GM12878 (cell line): ENCODE data around the gene CHMP1A. TPM values are rescaled to one million over a fixed set of nuclear protein-coding genes. Genes with fewer than 3 reads are reported as not detected.
A peak's percentile ranks its signal among the peaks of the same experiment; 100 is the strongest.
"Not testable (repeated sequence)": the region's sequence is repeated elsewhere in the genome, so short reads cannot be mapped to it uniquely, and the experiment has no call there.

Source experiments
- ATAC-seq: fragments of 200-7000 bp; cut with Tn5 transposase; 3 replicates; pipeline ENCODE4 v1.9.1; 2020; ENCODE audit warnings: mild to moderate bottlenecking, moderate library complexity
- BruUV-seq: library from RNA; stranded (reverse); fragments of 400-500 nt; replicated peaks from 2 replicates; lab custom pipeline; 2021; lab: Mats Ljungman, UMichigan
- CTCF ChIA-PET: fragments of 300-600 bp; sonication (Branson Sonifier 250); formaldehyde crosslinking; extraction: SDS; loops from one replicate; lab custom pipeline; 2021; ENCODE audit warnings: inconsistent platforms; lab: Yijun Ruan, JAX
- POLR2A ChIA-PET: fragments of 350-600 bp; formaldehyde crosslinking; extraction: SDS; loops from one replicate; lab custom pipeline; 2021; ENCODE audit warnings: inconsistent platforms; lab: Charles Lee
- RAD21 ChIA-PET: fragments of 300-600 bp; sonication (Branson Sonifier 250); formaldehyde crosslinking; loops from one replicate; lab custom pipeline; 2023; ENCODE audit warnings: antibody characterized with exemption; ENCODE audit not compliant: unreplicated experiment; lab: Charles Lee
- SMC1A ChIA-PET: fragments of 300-600 bp; sonication (Branson Sonifier 250); formaldehyde crosslinking; loops from one replicate; lab custom pipeline; 2023; ENCODE audit not compliant: unreplicated experiment, uncharacterized antibody; lab: Charles Lee
- DNase-seq: peaks from one replicate; pipeline ENCODE4 v3.0.0-alpha.2; 2011; ENCODE audit warnings: low read depth, low spot score
- FAIRE-seq: peaks from 3 replicates; lab custom pipeline; 2011; peaks lifted over from hg19 to GRCh38; lab: Jason Lieb, UNC
- H2AFZ ChIP-seq: 2 replicates; pipeline ENCODE4 v1.6.0; 2011; ENCODE audit warnings: low read depth, low read length, control low read depth; ENCODE audit not compliant: control insufficient read depth
- H3K27ac ChIP-seq: 2 replicates; pipeline ENCODE4 v1.5.1; 2011; ENCODE audit warnings: control low read depth; ENCODE audit not compliant: control insufficient read depth, insufficient read depth
- H3K27me3 ChIP-seq, 2 experiments: replicated peaks in 1 of 2; 2 replicates each; pipeline versions ENCODE4 v1.6.0 to v1.6.1; 2011; ENCODE audit warnings: low read length in 1 of 2; ENCODE audit not compliant: control insufficient read depth in 2 of 2, insufficient read depth in 2 of 2
- H3K36me3 ChIP-seq, 2 experiments: 2 replicates each; pipeline ENCODE4 v1.5.1; 2011; ENCODE audit warnings: low read length in 1 of 2; ENCODE audit not compliant: control insufficient read depth in 2 of 2, insufficient read depth in 2 of 2
- H3K4me1 ChIP-seq: 2 replicates; pipeline ENCODE4 v1.6.1; 2011; ENCODE audit warnings: mild to moderate bottlenecking, low read length, moderate library complexity, mixed read lengths; ENCODE audit not compliant: control insufficient read depth, insufficient read depth
- H3K4me2 ChIP-seq: 2 replicates; pipeline ENCODE4 v1.6.0; 2011; ENCODE audit warnings: control low read depth; ENCODE audit not compliant: control insufficient read depth, insufficient read depth
- H3K4me3 ChIP-seq: fragments of 200-600 bp; sonication (generic); 2 replicates; pipeline ENCODE4 v1.5.1; 2016
- H3K79me2 ChIP-seq: 2 replicates; pipeline ENCODE4 v1.6.0; 2011; ENCODE audit warnings: low read length; ENCODE audit not compliant: control insufficient read depth, insufficient read depth
- H3K9ac ChIP-seq: 2 replicates; pipeline ENCODE4 v1.8.0; 2011; ENCODE audit warnings: low read length, control low read depth, mixed read lengths; ENCODE audit not compliant: control insufficient read depth, insufficient read depth
- H3K9me3 ChIP-seq: replicated peaks from 3 replicates; pipeline ENCODE4 v1.5.1; 2011; ENCODE audit warnings: mild to moderate bottlenecking, low read length; ENCODE audit not compliant: control insufficient read depth, insufficient read depth
- H4K20me1 ChIP-seq: 2 replicates; pipeline ENCODE4 v1.6.0; 2011; ENCODE audit not compliant: control insufficient read depth, insufficient read depth
- CEBPB ChIP-seq, 2 experiments: fragments of 150-350 bp in 1 of 2; IDR thresholded peaks; 2 replicates each; pipeline ENCODE4 v1.6.1; 2012 to 2014; ENCODE audit warnings: low read depth in 2 of 2, low read length in 2 of 2, borderline replicate concordance in 1 of 2, inconsistent platforms in 1 of 2
- CREM ChIP-seq: IDR thresholded peaks from 2 replicates; pipeline ENCODE4 v1.6.1; 2014; ENCODE audit warnings: antibody characterized with exemption, low read depth
- ESRRA ChIP-seq: IDR thresholded peaks from 2 replicates; pipeline ENCODE4 v1.6.1; 2012; ENCODE audit warnings: mild to moderate bottlenecking, low read length, improper control_type of control experiment
- NR2F1 ChIP-seq: fragments of 450-650 bp; conservative IDR thresholded peaks from 2 replicates; pipeline ENCODE4 v1.6.1; 2017; ENCODE audit warnings: mild to moderate bottlenecking
- SUPT20H ChIP-seq: IDR thresholded peaks from 2 replicates; pipeline ENCODE4 v1.6.1; 2011; ENCODE audit warnings: low read depth, mild to moderate bottlenecking, low read length, moderate library complexity, borderline replicate concordance; ENCODE audit not compliant: control insufficient read depth
- TBL1XR1 ChIP-seq: IDR thresholded peaks from 2 replicates; pipeline ENCODE4 v1.6.1; 2012; ENCODE audit warnings: low read depth, low read length, improper control_type of control experiment
- TCF3 ChIP-seq: IDR thresholded peaks from 2 replicates; pipeline ENCODE4 v1.6.1; 2012; ENCODE audit warnings: low read depth, mild to moderate bottlenecking, low read length, borderline replicate concordance; ENCODE audit not compliant: insufficient read depth
- ZZZ3 ChIP-seq: IDR thresholded peaks from 2 replicates; pipeline ENCODE4 v1.6.1; 2011; ENCODE audit warnings: low read depth; ENCODE audit not compliant: control insufficient read depth, insufficient read length
- WGBS: methylation state at CpG from one replicate; pipeline ENCODE4 v1.1.6; 2016; ENCODE audit warnings: low lambda C conversion rate; ENCODE audit not compliant: insufficient replicate concordance, insufficient coverage; ENCODE audit errors: missing lambda C conversion rate; 5-methylcytosine and 5-hydroxymethylcytosine counted together
- in situ Hi-C: fragments of 300-500 bp; cut with MboI; formaldehyde crosslinking; loops from 9 replicates; pipeline ENCODE4 v1.14.3; 2018; ENCODE audit warnings: mixed read lengths
- intact Hi-C: fragments of 100-400 bp; cut with micrococcal nuclease; formaldehyde crosslinking; loops from one replicate; pipeline ENCODE4 v1.14.2; 2022; ENCODE audit not compliant: unreplicated experiment
- polyA plus RNA-seq, 11 experiments: library from polyadenylated mRNA; depleted of rRNA in 4 of 11; unstranded in 6 of 11; stranded (reverse) in 5 of 11; fragments of >200 nt; fragmentation: Nextera tagmentation in 4 of 11; fragmentation: Illumina TruSeq in 1 of 11; extraction: Ambion mirVana in 4 of 11; extraction: Trizol in 1 of 11; gene quantifications; 1 replicate in 1 of 11; 2 replicates in 10 of 11; pipeline versions ENCODE4 v1.2.1 to v1.2.3, GENCODE V29; 2011 to 2016; ENCODE audit warnings: inconsistent platforms in 2 of 11, missing spikeins in 2 of 11, low read depth in 1 of 11
- total RNA-seq, 4 experiments: library from RNA; depleted of rRNA in 3 of 4; stranded (reverse); fragments of >200 nt in 3 of 4; fragmentation: Illumina TruSeq in 1 of 4; extraction: Trizol in 1 of 4; gene quantifications; 2 replicates each; pipeline versions ENCODE4 v1.2.1 to v1.2.3, GENCODE V29; 2013 to 2021
- TF ChIP-seq, protein P1 (sequence below): fragments of 450-650 bp; IDR thresholded peaks from 2 replicates; pipeline ENCODE4 v1.6.1; 2016; ENCODE audit warnings: mild to moderate bottlenecking

The CHMP1A gene
- total and polyA plus RNA-seq, 10 of the 15 experiments (the other 5 are each of a cell fraction or from before 2014, with no cell fraction given), result 1.0 to 86.7 (median 54.7) TPM

DNA sequence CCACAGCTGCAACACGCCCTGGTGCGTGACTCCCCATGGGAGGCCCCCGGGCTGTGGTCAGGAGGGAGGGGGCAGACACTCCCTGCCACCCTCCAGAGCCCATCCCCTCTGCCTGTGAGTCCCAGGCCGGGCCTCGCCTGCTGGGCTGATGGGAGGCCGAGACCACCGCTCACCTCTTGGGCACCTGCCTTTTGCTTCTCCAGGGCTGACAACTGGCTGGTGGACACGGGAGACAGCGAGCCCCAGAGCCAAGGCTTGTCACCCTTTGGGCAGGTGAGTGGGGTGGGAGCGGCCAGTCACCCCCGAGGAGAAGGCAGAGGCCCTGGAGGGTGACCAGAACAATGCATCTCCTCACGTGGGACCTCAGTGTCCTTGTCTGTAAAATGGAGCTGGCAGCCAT, 20.8 kb downstream of the CHMP1A start:
- in situ Hi-C loops (no loop called here), intact Hi-C loops (no loop called here)
- POLR2A ChIA-PET, result no interaction called here
- WGBS, result 58% methylated on average over 12 of the region's 12 CpGs
- BruUV-seq, result no TSS peak
- no peak for FAIRE-seq
- DNase-seq, result no peak
- no peak overlapping the region for H3K27ac ChIP-seq
- H3K4me3 ChIP-seq, result no peak overlapping the region
- no peak overlapping the region for H3K9ac ChIP-seq
- H3K79me2 ChIP-seq, result no peaks in the 10 kb centered on the region
- SMC1A ChIA-PET, result no interaction called here
- RAD21 ChIA-PET, result no interaction called here
- peaks cover 2% of the 10 kb centered on the region; the same call in 1 of the 3 replicates for H3K9me3 ChIP-seq
- CTCF ChIA-PET, result no interaction called here
- TF ChIP-seq NR2F1 (no peak), TCF3 (no peak), ESRRA (no peak), TBL1XR1 (no peak), SUPT20H (no peak), ZZZ3 (no peak), CREM (no peak), CEBPB (IDR thresholded peaks at IDR 0.05; ENCODE audit: borderline replicate concordance in 1 of 2, low read depth in 2 of 2, low read length in 2 of 2) (no peak)
- TF ChIP-seq, protein P1, sequence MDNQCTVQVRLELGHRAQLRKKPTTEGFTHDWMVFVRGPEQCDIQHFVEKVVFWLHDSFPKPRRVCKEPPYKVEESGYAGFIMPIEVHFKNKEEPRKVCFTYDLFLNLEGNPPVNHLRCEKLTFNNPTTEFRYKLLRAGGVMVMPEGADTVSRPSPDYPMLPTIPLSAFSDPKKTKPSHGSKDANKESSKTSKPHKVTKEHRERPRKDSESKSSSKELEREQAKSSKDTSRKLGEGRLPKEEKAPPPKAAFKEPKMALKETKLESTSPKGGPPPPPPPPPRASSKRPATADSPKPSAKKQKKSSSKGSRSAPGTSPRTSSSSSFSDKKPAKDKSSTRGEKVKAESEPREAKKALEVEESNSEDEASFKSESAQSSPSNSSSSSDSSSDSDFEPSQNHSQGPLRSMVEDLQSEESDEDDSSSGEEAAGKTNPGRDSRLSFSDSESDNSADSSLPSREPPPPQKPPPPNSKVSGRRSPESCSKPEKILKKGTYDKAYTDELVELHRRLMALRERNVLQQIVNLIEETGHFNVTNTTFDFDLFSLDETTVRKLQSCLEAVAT, result no peak
- no peak overlapping the region for H3K4me2 ChIP-seq
- H4K20me1 ChIP-seq, result no peaks in the 10 kb centered on the region
- H3K36me3 ChIP-seq, result no peaks in the 10 kb centered on the region
- no peak for ATAC-seq
- no peak overlapping the region for H2AFZ ChIP-seq
- no peaks in the 10 kb centered on the region; a peak in 1 of 4 replicates for H3K27me3 ChIP-seq
- no peaks in the 10 kb centered on the region for H3K4me1 ChIP-seq

DNA sequence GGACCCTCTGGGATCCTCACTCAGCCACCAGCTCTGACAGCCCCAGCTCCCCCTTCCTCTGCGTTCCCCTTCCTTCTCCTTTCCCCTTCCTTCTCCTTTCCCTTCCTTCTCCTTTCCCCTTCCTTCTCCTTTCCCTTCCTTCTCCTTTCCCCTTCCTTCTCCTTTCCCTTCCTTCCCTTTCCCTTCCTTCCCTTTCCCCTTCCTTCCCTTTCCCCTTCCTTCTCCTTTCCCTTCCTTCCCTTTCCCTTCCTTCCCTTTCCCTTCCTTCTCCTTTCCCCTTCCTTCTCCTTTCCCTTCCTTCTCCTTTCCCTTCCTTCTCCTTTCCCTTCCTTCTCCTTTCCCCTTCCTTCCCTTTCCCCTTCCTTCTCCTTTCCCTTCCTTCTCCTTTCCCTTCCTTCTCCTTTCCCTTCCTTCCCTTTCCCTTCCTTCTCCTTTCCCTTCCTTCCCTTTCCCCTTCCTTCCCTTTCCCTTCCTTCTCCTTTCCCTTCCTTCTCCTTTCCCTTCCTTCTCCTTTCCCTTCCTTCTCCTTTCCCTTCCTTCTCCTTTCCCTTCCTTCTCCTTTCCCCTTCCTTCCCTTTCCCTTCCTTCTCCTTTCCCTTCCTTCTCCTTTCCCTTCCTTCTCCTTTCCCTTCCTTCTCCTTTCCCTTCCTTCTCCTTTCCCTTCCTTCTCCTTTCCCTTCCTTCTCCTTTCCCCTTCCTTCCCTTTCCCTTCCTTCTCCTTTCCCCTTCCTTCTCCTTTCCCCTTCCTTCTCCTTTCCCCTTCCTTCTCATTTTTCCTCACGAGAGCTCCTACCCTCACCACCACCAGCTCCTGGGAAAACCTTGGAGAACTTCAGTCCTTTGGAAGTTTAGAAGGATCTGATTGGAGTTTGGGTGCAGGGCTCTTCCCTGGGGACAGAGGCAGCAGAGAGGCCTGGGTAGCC, 22.8 kb downstream of the CHMP1A start:
- WGBS, result 23% methylated on average over 2 of the region's 2 CpGs
- H3K9ac ChIP-seq, H2AFZ ChIP-seq, H3K36me3 ChIP-seq, SMC1A ChIA-PET, H3K27ac ChIP-seq, in situ Hi-C loops, BruUV-seq, ATAC-seq, intact Hi-C loops, DNase-seq, H3K27me3 ChIP-seq, H3K4me1 ChIP-seq, H3K4me2 ChIP-seq, H3K4me3 ChIP-seq, H4K20me1 ChIP-seq, H3K79me2 ChIP-seq, H3K9me3 ChIP-seq, CTCF ChIA-PET, POLR2A ChIA-PET, RAD21 ChIA-PET: not testable (repeated sequence)
- FAIRE-seq, result peak; percentile 85
